K562 (cell line): ENCODE measurements around the gene ARL16. TPM values are rescaled to one million over a fixed set of nuclear protein-coding genes. Genes with fewer than 3 reads are reported as not detected.

Experiments
- ASH1L ChIP-seq: fragments of 450-650 bp; IDR thresholded peaks from 2 replicates; pipeline ENCODE4 v1.6.1; 2018; ENCODE audit warnings: borderline replicate concordance, mild to moderate bottlenecking, low read depth; ENCODE audit not compliant: partially characterized antibody
- DPF2 ChIP-seq: fragments of 450-650 bp; IDR thresholded peaks from 2 replicates; pipeline ENCODE4 v1.6.1; 2016
- HEY1 ChIP-seq: fragments of 250-450 bp; sonication (Bioruptor Pico); IDR thresholded peaks from 2 replicates; pipeline ENCODE4 v1.5.0; 2020; ENCODE audit warnings: mild to moderate bottlenecking, moderate library complexity, borderline replicate concordance
- HSF4 ChIP-seq: fragments of 250-450 bp; sonication (Bioruptor Pico); IDR thresholded peaks from 2 replicates; pipeline ENCODE4 v2.1.2; 2022; ENCODE audit warnings: mild to moderate bottlenecking, moderate library complexity, borderline replicate concordance
- KHSRP ChIP-seq: fragments of 450-650 bp; IDR thresholded peaks from 2 replicates; pipeline ENCODE4 v1.6.1; 2017
- SP1 ChIP-seq: sonication (generic); formaldehyde crosslinking; IDR thresholded peaks from 2 replicates; pipeline ENCODE4 v1.8.1; 2022; ENCODE audit warnings: mild to moderate bottlenecking, missing genetic modification reagents
- ZFP1 ChIP-seq: fragments of 450-650 bp; formaldehyde crosslinking; IDR thresholded peaks from 2 replicates; pipeline ENCODE4 v1.4.0; 2020; ENCODE audit warnings: mild to moderate bottlenecking, mixed read lengths
- polyA plus RNA-seq, 8 experiments: library from polyadenylated mRNA; depleted of rRNA in 4 of 8; stranded (reverse) in 5 of 8; unstranded in 3 of 8; fragments of >200 nt; fragmentation: Nextera tagmentation in 2 of 8; fragmentation: Illumina TruSeq in 1 of 8; extraction: Ambion mirVana in 2 of 8; extraction: Trizol in 1 of 8; gene quantifications; 2 replicates each; pipeline versions ENCODE4 v1.2.1 to v1.2.3, GENCODE V29; 2011 to 2014; ENCODE audit warnings: inconsistent platforms in 1 of 8, missing spikeins in 1 of 8
- total RNA-seq, 7 experiments: library from RNA; depleted of rRNA in 6 of 7; stranded (reverse); fragments of >200 nt in 6 of 7; fragmentation: Illumina TruSeq in 2 of 7; extraction: Trizol in 2 of 7; gene quantifications; 2 replicates each; pipeline versions ENCODE4 v1.2.1 to v1.2.3, GENCODE V29; 2011 to 2021; ENCODE audit warnings: low replicate concordance in 1 of 7
- TF ChIP-seq, protein P1 (sequence below), 2 experiments: IDR thresholded peaks in 1 of 2; conservative IDR thresholded peaks in 1 of 2; 2 replicates each; pipeline ENCODE4 v1.6.1; 2016; ENCODE audit warnings: low read depth in 2 of 2, mild to moderate bottlenecking in 1 of 2, missing compliant biosample characterization in 1 of 2, missing genetic modification characterization in 1 of 2, moderate library complexity in 1 of 2
- TF ChIP-seq, protein P2 (sequence below): fragments of 250-450 bp; sonication (Bioruptor Pico); IDR thresholded peaks from 2 replicates; pipeline ENCODE4 v1.5.0; 2021; ENCODE audit warnings: mild to moderate bottlenecking, borderline replicate concordance
- TF ChIP-seq, protein P3 (sequence below): sonication (generic); formaldehyde crosslinking; IDR thresholded peaks from 2 replicates; pipeline ENCODE4 v1.8.0; 2022; ENCODE audit warnings: mild to moderate bottlenecking, missing genetic modification reagents
- TF ChIP-seq, protein P4 (sequence below): fragments of 250-450 bp; sonication (Bioruptor Pico); IDR thresholded peaks from 2 replicates; pipeline ENCODE4 v1.5.0; 2020; ENCODE audit warnings: mild to moderate bottlenecking, borderline replicate concordance
- TF ChIP-seq, protein P5 (sequence below), 3 experiments: IDR thresholded peaks in 2 of 3; conservative IDR thresholded peaks in 1 of 3; 2 replicates each; pipeline ENCODE4 v1.5.1; 2011 to 2012; ENCODE audit warnings: low read length in 3 of 3, mild to moderate bottlenecking in 3 of 3, control low read depth in 2 of 3, improper control_type of control experiment in 1 of 3, inconsistent platforms in 1 of 3, low read depth in 1 of 3, mixed read lengths in 1 of 3, moderate library complexity in 1 of 3; ENCODE audit not compliant: insufficient read depth in 2 of 3
- TF ChIP-seq, protein P6 (sequence below): sonication (generic); formaldehyde crosslinking; IDR thresholded peaks from 2 replicates; pipeline ENCODE4 v1.8.0; 2022; ENCODE audit warnings: mild to moderate bottlenecking, missing genetic modification reagents

The ARL16 gene
- total and polyA plus RNA-seq, 9 of the 15 experiments (the other 6 are each of a cell fraction or from before 2014, with no cell fraction given) = 5.4 to 32.4 (median 22.6) TPM

DNA sequence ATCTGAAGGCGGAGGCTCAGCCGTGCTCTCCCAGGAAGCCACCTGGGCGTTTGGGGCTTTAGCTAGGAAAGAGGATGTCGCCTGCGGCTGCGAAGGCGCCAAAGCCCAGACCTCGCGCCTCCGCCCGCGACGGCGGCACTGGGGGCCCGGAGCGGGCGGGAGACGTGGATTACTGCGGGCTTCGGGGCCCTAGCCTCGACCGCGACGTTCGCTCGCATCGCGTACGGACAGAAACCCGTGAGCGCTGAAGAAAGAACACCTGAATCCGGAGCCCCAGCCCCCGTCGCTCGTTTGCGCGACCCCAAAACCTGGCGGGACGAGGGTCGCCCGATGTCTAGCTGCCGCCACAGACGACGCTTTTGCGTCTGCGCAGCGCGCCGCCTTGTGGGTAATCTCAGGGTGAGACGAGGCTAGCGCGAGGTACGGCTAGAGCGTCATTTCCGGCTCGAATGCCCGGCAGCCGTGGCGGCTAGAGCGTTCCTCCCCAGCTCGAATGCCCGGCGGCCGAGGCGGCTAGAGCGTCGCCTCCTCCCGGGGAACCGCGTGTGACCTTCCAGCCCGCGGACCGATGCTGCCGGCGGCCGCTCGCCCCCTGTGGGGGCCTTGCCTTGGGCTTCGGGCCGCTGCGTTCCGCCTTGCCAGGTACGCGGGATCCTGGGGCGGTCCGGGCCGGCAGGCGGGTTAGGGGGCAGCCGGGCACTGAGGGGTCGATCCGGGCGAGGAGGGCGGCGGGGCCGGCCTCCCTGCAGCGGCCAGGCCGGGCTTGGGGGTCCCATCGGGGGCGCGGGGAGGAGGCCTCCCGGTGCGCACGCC is 19.5 kb upstream of the ARL16 start, which contains the start of gene MRPL12 (continued):
- TF ChIP-seq ASH1L (no peak), KHSRP (no peak), HSF4 (CRISPR knock-in tag) (no peak), DPF2 (no peak), SP1 (peak; percentile 72; the same call in 1 of the 2 replicates), ZFP1 (CRISPR knock-in tag) (no peak), HEY1 (CRISPR knock-in tag) (no peak; the same call in 1 of the 2 replicates)
- TF ChIP-seq, protein P1, sequence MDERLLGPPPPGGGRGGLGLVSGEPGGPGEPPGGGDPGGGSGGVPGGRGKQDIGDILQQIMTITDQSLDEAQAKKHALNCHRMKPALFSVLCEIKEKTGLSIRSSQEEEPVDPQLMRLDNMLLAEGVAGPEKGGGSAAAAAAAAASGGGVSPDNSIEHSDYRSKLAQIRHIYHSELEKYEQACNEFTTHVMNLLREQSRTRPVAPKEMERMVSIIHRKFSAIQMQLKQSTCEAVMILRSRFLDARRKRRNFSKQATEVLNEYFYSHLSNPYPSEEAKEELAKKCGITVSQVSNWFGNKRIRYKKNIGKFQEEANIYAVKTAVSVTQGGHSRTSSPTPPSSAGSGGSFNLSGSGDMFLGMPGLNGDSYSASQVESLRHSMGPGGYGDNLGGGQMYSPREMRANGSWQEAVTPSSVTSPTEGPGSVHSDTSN (CRISPR knock-in tag; IDR thresholded peaks at IDR 0.05; ENCODE audit: low read depth) = no peak
- TF ChIP-seq, protein P1 (tag; conservative IDR thresholded peaks at IDR 0.05; ENCODE audit: low read depth) = no peak
- TF ChIP-seq, protein P2, sequence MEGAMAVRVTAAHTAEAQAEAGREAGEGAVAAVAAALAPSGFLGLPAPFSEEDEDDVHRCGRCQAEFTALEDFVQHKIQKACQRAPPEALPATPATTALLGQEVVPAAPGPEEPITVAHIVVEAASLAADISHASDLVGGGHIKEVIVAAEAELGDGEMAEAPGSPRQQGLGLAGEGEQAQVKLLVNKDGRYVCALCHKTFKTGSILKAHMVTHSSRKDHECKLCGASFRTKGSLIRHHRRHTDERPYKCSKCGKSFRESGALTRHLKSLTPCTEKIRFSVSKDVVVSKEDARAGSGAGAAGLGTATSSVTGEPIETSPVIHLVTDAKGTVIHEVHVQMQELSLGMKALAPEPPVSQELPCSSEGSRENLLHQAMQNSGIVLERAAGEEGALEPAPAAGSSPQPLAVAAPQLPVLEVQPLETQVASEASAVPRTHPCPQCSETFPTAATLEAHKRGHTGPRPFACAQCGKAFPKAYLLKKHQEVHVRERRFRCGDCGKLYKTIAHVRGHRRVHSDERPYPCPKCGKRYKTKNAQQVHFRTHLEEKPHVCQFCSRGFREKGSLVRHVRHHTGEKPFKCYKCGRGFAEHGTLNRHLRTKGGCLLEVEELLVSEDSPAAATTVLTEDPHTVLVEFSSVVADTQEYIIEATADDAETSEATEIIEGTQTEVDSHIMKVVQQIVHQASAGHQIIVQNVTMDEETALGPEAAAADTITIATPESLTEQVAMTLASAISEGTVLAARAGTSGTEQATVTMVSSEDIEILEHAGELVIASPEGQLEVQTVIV (CRISPR knock-in tag) = no peak
- TF ChIP-seq, protein P3, sequence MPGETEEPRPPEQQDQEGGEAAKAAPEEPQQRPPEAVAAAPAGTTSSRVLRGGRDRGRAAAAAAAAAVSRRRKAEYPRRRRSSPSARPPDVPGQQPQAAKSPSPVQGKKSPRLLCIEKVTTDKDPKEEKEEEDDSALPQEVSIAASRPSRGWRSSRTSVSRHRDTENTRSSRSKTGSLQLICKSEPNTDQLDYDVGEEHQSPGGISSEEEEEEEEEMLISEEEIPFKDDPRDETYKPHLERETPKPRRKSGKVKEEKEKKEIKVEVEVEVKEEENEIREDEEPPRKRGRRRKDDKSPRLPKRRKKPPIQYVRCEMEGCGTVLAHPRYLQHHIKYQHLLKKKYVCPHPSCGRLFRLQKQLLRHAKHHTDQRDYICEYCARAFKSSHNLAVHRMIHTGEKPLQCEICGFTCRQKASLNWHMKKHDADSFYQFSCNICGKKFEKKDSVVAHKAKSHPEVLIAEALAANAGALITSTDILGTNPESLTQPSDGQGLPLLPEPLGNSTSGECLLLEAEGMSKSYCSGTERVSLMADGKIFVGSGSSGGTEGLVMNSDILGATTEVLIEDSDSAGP = no peak
- TF ChIP-seq, protein P4, sequence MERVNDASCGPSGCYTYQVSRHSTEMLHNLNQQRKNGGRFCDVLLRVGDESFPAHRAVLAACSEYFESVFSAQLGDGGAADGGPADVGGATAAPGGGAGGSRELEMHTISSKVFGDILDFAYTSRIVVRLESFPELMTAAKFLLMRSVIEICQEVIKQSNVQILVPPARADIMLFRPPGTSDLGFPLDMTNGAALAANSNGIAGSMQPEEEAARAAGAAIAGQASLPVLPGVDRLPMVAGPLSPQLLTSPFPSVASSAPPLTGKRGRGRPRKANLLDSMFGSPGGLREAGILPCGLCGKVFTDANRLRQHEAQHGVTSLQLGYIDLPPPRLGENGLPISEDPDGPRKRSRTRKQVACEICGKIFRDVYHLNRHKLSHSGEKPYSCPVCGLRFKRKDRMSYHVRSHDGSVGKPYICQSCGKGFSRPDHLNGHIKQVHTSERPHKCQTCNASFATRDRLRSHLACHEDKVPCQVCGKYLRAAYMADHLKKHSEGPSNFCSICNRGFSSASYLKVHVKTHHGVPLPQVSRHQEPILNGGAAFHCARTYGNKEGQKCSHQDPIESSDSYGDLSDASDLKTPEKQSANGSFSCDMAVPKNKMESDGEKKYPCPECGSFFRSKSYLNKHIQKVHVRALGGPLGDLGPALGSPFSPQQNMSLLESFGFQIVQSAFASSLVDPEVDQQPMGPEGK (CRISPR knock-in tag) = no peak
- TF ChIP-seq, protein P5, sequence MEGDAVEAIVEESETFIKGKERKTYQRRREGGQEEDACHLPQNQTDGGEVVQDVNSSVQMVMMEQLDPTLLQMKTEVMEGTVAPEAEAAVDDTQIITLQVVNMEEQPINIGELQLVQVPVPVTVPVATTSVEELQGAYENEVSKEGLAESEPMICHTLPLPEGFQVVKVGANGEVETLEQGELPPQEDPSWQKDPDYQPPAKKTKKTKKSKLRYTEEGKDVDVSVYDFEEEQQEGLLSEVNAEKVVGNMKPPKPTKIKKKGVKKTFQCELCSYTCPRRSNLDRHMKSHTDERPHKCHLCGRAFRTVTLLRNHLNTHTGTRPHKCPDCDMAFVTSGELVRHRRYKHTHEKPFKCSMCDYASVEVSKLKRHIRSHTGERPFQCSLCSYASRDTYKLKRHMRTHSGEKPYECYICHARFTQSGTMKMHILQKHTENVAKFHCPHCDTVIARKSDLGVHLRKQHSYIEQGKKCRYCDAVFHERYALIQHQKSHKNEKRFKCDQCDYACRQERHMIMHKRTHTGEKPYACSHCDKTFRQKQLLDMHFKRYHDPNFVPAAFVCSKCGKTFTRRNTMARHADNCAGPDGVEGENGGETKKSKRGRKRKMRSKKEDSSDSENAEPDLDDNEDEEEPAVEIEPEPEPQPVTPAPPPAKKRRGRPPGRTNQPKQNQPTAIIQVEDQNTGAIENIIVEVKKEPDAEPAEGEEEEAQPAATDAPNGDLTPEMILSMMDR (IDR thresholded peaks at IDR 0.05 in 2 of 3, conservative IDR thresholded peaks at IDR 0.05 in 1 of 3; ENCODE audit: insufficient read depth in 2 of 3, low read depth in 1 of 3, low read length in 3 of 3) = peak in 1 of 3 experiments; percentile 14; a peak in 1 of 6 replicates
- TF ChIP-seq, protein P6, sequence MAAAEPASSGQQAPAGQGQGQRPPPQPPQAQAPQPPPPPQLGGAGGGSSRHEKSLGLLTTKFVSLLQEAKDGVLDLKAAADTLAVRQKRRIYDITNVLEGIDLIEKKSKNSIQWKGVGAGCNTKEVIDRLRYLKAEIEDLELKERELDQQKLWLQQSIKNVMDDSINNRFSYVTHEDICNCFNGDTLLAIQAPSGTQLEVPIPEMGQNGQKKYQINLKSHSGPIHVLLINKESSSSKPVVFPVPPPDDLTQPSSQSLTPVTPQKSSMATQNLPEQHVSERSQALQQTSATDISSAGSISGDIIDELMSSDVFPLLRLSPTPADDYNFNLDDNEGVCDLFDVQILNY (CRISPR knock-in tag) = no peak
